ENCODE data around the gene ZNF516.

ZNF516 gene

GRCh38 chr18:76494231-76495005 lies 624 bp downstream of the ZNF516 start:
- DNase-seq (ENCODE audit: low spot score) = peak; percentile 44
- TF ChIP-seq, protein P1, sequence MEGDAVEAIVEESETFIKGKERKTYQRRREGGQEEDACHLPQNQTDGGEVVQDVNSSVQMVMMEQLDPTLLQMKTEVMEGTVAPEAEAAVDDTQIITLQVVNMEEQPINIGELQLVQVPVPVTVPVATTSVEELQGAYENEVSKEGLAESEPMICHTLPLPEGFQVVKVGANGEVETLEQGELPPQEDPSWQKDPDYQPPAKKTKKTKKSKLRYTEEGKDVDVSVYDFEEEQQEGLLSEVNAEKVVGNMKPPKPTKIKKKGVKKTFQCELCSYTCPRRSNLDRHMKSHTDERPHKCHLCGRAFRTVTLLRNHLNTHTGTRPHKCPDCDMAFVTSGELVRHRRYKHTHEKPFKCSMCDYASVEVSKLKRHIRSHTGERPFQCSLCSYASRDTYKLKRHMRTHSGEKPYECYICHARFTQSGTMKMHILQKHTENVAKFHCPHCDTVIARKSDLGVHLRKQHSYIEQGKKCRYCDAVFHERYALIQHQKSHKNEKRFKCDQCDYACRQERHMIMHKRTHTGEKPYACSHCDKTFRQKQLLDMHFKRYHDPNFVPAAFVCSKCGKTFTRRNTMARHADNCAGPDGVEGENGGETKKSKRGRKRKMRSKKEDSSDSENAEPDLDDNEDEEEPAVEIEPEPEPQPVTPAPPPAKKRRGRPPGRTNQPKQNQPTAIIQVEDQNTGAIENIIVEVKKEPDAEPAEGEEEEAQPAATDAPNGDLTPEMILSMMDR (IDR thresholded peaks at IDR 0.05; ENCODE audit: extremely low read depth, missing control alignments) = no peak

DNA sequence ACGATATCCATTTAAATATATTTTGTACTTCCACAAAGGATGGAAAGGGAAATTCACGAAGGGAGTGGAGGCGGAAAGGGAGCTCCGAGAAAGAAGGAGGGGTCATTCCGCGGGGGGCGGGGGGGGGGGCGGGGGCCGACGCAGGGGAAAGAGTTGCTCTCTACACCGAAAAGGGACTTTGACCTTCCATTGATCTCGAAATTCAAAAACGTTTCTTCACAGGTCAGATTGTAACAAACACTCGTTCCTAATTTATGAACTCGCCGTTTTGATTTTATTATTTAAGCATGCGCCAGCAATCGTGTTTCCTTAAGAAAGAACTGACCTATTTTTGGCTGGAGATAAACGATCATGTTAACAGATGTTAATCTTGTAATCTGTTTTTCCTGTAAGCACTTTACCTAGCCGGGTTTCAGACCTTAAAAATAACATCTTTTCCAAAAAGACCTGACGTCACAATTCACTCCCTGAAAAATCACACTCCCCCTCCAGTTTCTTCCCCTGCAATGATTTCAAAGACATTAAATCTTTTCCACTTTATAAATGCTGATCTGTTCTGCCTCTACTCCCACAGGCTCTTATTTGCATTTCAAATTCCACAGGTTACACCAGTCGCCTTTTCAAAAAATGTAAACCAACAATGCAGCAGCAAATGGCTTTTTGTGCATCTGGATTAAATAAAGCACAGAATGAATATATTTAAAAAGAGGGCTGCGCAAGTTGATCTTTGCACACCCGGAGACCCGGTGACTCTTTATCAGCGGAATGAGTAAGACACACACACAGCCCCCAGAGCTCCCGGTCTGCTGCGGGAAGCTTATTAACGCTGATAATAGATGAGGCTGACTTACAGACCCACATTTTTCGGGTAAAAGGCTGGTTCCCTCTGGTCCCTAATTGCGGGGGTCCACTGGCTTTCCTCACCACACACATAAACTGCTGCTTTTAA lies 1.6 kb downstream of the ZNF516 start:
- TF ChIP-seq, protein P1 (IDR thresholded peaks at IDR 0.05; ENCODE audit: extremely low read depth, missing control alignments) = no peak
- peak; percentile 84 for DNase-seq (ENCODE audit: low spot score)

DNA sequence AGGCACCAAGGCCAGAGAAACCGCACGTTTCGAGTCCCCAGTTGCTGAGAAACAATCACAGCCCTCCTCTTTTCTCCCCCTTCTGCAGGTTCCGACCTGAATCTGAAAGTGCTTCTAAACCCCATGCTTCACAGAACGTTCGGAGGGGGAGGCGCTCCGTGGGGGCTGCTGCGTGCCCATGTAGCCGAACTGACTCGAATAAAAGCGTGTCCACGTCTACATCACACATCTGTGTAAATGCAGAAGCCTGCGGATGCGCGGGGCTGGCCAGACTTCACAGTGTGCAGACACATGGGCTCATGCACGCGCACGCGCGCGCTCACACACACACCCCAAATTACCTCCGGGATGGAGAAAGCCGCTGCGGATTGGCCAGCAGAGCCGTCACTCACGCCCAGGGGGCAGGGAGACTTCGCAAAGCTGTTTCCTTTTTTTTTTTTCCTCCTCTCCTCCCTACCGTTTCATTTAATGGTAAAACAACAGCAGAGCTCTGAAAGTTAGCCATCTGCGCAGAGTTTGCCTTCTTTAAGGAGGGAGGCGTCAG lies 2.3 kb downstream of the ZNF516 start:
- TF ChIP-seq, protein P1 (IDR thresholded peaks at IDR 0.05; ENCODE audit: extremely low read depth, missing control alignments) = no peak
- peak; percentile 95 for DNase-seq (ENCODE audit: low spot score)

DNA sequence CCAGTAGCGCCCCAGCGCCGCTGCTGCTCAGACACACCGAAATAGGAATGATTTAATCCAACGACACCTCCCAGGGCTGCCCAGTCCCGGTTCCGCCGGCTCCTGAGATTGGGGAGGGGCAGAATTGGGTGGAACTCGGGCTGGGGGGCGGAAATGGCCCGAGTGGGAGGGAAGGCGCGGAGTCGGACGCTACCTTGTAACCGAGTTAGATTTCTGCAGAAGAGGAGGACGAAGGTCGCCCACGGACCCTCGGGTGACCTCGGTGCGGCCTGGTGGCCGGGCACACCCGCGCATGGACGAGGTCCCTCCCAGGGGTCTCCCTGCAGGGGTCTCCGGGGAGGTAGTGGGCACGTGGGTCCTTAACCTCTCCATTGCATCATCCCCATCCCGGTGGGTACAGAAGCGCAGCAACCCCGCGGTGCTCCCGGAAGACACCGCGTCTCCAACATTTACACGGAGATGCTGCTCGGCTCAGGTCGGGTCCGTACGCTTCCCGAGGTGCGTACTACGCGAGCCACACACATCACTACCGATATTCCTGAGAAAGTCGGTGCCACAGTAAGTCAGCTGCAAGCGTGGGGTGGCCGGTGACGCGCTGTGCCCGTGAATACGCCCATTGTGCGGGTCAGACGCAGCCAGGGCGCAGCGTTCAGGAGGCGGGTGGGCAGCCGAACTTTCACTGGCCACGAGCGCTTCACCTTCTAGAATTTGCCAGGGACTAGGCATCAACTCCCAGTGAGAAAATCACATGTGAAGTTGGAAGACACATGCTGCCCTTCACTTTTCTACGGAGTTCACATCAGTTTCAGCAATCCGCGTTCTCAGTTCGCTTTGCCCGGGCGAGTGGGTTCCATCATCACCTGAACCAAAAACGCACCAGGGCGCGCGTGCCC lies 3.0 kb downstream of the ZNF516 start:
- no peak for DNase-seq (ENCODE audit: low spot score)

GRCh38 chr18:76491473-76491775 lies 3.6 kb downstream of the ZNF516 start:
- TF ChIP-seq, protein P1 (IDR thresholded peaks at IDR 0.05; ENCODE audit: extremely low read depth, missing control alignments) = no peak

More for the DNA sequence above, 3.0 kb downstream of the ZNF516 start:
- TF ChIP-seq, protein P1 (IDR thresholded peaks at IDR 0.05; ENCODE audit: extremely low read depth, missing control alignments) = no peak

GRCh38 chr18:76490670-76491472 lies 4.2 kb downstream of the ZNF516 start:
- DNase-seq (ENCODE audit: low spot score) = peak; percentile 65
- TF ChIP-seq, protein P1 (IDR thresholded peaks at IDR 0.05; ENCODE audit: extremely low read depth, missing control alignments) = no peak

More at GRCh38 chr18:76491473-76491775, 3.6 kb downstream of the ZNF516 start:
- DNase-seq (ENCODE audit: low spot score) = peak; percentile 94

Measured in GM20000 (cell line).